HG02642 (cell line): ENCODE data around the gene AGXT.

Experiments used
- ATAC-seq: cut with Tn5 transposase; IDR thresholded peaks from one replicate; pipeline ENCODE4 v1.9.1; 2021; ENCODE audit warnings: mild to moderate bottlenecking; ENCODE audit not compliant: unreplicated experiment, poor library complexity

The AGXT gene

DNA sequence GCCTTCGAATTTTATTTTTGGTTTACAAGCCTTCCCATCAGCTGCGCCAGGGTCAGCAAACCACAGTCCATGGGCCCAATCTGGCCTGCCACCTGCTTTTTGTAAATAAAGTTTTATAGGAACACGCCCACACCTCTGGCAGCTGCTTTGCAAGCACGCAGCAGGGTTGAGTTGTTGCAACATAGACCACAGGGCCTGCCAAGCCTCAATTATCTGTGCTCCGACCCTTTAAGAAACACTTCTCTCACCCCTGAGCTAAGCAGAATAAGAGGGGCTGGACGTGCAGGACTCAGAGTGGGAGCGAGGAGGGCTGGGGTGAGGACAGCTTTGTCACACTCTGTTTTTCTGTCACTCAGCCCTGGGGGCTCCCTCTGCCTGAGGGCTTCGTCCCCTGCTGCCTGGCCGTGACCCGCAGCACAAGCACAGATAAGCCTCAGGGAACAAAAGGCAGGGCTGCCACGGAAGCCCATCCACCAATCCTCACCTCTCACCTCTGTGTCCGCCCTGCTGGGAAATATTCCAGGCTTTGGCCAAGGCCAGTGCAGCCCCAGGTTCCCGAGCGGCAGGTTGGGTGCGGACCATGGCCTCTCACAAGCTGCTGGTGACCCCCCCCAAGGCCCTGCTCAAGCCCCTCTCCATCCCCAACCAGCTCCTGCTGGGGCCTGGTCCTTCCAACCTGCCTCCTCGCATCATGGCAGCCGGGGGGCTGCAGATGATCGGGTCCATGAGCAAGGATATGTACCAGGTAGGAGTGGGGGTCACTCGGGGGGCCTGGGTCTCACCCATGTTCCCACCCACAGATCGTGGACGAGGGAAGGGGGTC is at the start of gene AGXT:
TSS of gene AGXT (plus strand) at position 539 of the 823 bp plus-strand sequence. CDS start at position 581, 42 bp downstream.
- no peak for ATAC-seq

DNA sequence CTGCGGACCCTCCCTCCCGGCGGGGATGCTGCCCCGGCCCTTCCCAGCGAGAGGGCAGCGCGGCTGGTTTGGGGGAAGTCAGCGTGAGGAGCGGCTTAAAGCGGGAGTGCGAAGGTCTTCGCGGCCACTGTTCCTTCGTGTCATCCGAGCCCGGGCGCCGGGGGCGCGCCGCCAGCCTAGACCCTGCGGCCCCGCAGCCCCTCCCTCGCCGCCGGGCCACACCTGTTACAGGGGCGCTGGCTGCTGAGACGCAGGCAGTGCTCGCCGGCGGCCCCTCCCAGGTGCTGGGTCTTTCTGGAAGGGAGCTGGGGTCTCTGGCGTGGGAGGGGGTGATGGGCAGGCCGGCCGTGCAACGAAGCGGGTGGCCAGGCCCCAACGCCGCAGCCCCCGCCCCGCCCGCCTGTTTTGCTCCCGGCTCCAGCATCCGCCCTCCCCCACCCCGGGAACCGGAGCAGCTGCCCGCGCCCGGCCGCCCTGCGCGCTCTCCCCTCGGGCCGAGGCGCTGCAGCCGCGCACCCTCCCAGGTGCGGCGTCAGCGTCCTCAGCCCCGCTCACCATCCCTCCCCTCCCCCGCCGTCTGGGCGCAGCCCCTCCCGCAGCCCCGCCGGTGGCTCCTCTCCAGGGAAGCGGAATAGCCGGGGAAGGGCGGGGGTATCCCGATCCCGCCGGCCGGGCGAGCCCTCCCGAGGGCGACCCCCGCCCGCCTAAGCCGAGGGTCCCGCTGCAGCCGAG is 49.3 kb upstream of the AGXT start:
- no peak for ATAC-seq

DNA sequence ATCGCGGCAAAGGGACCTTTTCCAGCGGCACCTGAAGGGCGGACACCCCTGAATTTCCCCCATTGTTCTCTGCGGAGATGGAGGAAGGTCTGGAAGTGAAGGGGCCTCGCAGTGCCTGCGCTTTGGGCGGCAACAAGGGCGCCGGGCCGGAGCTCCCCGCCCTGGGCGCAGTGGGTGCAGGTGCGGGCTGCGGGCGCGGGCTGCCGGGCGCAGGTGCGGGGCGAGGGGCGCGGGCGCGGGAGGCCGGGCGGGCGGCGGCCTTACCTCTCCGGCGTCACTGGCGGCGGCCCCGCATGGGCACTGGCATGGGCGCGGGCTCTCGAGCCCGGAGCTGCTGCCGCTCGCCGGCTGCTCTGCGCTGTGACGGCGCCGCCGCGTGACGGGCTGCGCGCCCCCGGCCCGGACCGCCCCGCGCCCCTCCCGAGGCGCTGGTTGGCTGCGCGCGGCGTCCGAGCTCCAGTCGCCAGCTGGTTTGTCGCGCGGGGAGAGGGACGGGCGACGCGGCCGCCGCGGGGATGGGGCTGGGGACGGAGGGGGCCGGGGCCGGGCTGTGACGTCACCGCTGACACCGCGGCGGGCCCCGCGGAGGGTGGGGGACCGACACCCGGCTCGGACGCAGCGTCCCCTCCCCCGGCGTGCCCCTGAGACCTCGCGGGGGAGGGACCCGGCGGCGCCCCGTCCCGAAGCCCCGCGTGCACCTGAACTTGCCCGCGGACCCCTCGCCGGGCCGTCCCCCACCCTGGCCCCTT is 48.6 kb upstream of the AGXT start, which contains the start of gene KIF1A:
TSS of gene KIF1A (minus strand) at position 362 of the 749 bp plus-strand sequence. CDS start 22,467 bp downstream, outside the sequence.
- no peak for ATAC-seq

DNA sequence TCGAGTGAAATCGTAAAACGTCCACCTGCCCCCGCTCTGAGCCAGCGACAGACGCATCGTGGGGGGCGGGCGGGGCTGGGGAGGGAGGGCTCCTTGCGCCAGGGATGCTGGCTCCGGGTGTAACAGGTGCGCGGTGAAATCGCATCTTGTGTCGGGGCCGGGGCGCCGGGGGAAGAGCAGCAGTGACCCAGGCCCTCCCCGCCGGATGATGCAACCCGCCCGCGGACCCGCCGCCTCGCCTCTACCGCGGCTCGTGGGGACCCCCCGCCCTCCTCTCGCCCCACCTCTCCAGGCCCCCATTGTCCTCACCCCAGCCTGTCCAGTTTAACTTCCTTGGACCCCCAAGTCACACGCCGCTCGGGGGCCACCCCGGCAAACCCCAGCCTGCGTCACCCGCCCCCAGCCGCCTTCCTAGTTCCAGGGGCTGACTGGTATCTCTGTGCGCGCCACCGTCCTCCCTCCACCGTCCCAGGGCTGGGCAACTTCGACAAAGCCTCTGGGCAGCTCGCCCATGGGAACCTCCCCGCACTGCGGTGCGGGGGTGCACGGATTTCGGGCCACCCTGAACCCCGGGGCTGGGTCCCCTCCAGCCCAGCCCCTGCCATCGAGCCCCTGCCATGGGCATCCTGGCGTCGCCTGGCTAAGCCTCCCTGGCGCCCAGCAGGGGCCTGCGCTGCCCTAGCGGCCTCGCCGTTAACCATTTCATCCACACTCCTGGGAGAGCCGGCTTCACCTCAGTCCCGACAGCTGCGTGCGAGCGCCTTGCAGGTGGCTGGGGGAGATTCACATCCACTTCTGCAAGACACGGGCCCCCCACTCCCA is 47.8 kb upstream of the AGXT start:
- ATAC-seq = no peak

DNA sequence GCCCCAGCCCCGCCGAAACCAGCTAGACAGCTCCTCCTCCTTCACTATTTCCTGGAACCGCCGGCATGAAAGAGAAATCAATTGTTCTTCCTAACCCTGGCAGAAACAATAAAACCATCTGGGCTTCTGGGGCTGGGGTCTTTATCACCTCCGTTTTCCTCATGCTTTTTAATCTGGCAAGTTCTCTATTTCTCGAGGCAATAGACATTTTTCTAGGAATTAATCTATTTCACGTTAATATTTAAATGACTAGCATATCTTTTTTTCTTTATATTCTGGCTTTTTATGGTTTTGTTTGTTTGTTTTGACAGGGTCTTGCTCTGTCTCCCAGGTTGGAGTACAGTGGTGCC is 47.2 kb upstream of the AGXT start:
- no peak for ATAC-seq

DNA sequence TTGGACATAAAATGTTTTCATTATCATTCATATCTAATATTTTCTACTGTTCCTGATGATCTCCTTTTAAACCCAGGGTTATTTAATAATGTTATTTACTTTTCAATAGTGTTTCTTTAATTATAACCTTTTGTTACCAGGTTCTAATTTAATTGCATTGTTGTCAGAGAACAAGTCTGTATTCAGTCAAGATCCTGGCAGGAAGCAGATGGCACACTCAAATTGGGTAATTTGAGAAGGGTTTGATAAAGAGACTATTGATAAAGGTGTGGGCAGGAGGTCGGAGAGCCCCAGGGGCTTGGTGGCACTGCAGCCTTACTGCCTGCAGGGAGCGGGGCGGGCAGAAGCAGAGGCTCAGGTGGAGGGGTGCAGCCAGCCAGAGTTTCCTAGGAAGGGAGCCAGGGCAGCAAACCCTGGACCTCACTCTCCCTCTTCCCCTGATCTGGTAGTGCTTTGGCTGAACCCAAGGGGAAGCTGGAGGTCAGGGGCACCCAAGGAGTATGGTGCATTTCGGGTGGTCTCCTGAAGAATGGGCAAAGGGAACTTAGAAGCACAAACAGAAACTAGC is 46.3 kb upstream of the AGXT start:
- no peak for ATAC-seq

DNA sequence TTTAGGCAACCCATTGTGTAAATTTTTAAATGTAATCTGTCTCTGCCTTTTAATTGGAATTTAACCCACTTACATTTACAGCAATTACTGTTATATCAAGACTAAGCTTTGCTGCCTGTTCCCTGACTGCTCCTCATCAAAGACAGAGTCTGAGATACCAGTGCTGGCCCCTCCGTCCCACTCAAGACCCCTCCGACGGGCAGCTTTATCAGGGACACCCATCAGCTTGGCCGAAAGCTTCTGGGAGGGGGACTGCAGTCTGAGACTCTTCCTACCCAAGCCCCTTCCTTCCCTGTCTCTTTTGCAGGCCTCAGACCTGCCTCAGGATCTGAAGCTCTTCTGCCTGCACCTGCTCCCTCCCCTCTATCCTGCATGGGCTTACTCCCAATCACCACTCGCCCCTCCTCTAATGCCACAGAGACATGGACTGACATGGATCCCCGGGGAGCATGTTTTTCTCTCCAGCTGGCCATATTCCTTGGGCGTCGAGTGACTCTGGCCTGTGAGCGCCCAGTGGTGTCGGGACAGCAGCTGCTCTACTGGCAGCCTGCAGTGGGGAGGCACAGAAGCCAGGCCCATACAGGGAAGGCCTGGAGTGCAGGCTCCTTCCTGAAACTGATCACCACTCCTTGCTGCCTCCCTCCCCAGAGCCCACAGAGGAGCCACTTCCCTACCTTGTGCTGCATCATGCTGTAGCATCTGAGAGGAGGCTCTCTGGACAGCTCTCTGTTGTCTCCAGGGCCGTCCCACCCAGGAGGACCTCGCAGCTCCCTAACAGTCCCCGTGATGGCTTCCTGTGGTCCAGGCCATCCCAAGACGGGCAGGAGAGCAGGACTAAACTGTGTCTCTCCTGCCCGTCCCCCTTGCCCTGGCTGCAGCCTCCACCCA is 44.9 kb upstream of the AGXT start:
- no peak for ATAC-seq

DNA sequence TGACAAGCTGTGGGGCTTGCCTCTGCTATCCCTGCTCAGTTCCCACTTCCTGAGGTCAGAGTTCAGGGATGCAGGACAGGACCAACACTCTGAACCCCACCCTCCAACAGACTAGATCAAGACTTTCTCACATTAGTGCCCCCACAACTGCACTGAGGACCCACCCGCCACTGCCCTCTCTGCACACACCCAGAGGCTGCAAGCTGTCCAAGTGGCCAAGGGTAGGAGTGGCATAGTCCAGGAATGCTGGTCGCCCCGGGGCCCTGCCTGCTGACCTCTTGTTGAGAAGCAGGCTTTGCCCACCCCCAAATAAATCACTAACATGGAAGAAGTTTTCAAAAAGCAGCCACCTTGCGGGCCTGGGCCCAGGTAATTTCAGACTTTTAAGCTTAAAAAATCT is 43.1 kb upstream of the AGXT start:
- ATAC-seq = no peak

DNA sequence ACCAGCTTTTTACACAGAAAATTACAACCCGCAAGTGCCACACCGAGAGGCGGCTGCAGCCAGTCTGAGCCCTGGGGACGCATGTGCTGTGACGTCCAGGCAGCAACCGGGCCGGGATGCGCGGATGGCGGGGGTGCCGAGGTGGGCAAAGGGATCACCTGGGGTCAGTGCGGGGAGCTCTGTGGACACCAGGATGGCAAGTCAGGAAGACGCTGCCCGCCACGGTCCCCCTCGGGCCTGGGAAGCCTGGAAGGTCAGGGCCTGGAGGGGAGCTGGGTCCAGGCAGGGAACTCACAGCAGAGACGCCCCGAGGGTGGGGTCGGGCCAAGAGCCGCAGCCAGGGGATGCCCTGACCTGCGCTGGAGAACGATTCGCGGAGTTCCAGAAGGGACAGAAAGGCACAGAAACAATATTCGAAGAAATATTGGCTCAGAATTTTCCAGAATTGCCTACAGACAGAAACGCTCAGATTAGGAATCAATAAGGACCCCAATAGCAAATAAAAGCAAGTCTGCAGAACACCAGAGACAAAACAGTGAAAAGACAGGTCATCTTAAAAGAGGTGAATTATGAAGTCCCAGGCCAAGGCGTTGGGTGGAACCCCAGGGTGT is 36.9 kb upstream of the AGXT start:
- ATAC-seq = no peak

DNA sequence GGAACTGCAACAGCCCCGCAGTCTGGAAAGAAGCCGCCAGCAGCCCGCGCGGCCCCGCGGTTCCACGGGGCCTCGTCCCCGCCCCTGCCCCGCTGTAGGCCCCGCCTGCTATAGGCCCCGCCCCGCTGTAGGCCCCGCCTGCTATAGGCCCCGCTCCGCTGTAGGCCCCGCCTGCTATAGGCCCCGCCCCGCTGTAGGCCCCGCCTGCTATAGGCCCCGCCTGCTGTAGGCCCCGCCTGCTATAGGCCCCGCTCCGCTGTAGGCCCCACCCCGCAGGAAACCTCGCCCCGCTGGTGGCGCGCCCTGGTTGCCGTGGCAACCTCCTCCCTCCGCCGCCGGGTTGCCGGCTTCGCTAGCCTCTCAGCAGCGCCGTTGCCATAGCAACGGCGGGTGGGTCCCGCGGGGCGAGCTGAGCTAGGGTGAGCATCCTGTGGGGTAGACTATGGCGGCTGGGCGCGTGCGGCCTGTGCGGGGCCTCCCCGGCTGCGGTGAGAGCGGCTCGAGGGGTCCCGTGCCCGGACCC is 36.4 kb upstream of the AGXT start:
- ATAC-seq = peak; percentile 74

DNA sequence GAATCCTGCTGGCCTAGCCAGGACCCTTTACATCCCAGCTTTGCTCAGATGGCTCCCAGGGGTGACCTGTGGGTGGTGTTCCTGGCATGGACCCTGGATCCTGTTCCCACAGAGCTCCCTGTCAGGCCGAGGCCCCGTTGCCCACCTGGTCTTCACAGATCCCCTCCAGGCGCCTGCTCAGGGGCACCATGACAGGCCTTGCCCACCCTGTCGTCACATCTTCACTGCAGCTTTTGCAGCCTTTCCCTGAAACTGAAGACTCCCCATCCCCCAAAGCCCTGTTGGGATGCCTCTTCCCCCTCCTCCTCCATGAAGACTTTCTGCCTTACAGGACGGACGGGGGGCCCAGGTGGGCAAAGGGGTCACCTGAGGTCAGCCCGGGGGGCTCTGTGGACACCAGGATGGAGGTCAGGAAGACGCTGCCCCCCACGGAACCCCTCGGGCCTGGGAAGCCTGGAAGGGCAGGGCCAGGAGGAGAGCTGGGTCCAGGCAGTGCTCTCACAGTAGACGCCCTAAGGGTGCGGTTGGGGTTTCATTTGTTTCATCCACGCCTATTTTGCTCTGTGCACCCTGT is 35.6 kb upstream of the AGXT start:
- ATAC-seq = no peak

DNA sequence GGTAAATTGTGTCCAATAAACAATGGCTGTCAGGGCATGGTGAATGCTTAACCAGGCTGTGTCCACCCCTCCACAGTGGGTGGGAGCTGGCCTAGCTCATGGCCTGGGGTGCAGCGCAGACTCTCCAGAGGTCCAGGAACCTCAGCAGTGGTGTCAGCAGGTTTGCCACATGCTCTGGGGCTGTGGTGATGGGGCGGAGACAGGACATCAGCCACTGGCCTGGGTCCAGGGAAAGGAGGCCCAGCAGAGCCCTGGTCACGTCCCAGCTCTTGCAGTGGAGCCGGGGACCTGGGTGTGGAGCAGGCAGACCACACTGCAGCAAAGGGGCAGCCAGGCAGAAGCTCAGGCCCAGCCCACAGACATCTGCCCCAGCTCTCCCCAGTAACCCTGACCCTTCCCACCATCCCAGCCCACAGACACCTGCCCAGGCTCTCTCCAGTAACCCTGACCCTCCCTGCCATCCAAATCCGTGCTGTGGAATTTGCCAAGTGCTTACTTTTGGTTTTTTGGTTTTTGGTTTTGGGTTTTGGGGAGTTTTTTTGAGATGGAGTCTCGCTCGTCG is 34.8 kb upstream of the AGXT start:
- ATAC-seq = no peak

DNA sequence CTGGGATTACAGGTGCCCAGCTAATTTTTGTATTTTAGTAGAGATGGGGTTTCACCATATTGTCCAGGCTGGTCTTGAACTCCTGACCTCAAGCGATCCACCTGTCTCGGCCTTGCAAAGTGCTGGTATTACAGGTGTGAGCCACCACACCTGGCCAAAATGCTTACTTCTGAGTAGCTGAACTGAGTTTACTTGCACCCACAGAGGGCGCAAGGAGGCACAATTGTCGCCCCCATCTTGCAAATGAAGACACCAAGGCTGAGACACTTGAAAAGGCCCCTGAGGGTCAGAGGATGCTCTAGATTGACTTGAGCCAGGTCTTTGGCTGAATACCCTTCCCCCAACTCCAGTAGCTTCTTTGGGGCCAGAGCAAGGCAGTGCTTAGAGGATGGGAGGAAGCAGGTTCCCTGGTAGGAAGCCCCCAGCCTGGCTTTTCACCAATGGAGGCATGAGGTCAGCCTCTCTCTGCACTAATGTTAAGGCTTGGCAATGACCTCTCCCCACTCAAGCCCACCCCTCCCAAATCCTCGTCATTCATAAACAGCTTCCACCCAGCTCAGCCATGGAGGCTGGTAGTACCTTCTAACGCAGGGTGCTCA is 34.1 kb upstream of the AGXT start:
- no peak for ATAC-seq

DNA sequence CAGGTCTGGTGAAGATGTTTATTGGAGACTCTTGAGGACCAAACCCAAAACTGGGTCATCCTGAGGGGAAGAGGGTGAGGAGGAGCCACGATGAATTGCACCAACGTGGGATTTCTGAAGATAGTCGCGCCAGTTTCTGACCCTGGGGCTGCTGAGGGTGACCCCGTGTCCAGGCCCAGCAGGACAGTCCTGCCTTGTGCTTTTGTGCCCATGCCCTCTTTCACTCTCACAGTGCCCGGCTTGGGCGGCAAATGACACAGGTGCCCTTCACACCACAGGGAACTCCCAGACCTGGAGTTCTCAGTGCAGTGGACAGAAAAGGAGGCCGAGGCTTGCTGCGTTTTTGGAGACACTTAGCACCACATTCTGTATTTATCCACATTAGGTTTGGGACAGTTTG is 33.1 kb upstream of the AGXT start:
- ATAC-seq = no peak

DNA sequence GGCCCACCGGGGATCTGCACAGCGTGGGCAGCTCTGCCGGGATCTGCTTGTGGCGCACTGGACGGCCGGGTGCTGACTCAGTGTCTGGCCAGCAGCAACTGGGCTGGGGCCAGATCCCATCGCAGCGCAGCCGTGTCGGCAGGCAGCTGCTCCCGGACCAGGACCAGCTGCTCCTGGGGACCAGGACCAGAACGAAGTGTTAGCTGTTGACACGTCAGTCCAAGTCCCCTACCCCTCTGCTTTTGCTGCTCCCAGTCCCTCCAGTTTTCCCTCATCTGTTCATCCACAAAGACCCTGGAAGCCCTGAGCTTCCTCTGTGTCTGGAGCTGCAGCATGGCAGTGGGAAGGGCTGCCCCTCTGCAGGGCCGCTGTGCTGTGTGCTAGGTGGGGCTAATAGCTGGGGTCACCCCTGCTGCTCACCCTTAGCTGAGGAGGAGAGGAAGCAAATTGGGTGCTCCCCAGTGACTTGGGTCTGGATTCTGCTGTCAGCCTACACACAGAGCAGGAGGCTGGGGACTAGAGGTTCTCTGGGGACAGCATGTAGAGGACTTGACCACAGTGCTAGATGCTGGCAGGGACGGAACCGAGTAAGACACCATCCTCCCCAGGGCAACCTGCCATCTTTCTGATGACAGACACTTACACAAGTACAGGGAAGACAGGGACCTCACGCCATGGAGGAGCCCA is 31.7 kb upstream of the AGXT start:
- ATAC-seq = no peak

DNA sequence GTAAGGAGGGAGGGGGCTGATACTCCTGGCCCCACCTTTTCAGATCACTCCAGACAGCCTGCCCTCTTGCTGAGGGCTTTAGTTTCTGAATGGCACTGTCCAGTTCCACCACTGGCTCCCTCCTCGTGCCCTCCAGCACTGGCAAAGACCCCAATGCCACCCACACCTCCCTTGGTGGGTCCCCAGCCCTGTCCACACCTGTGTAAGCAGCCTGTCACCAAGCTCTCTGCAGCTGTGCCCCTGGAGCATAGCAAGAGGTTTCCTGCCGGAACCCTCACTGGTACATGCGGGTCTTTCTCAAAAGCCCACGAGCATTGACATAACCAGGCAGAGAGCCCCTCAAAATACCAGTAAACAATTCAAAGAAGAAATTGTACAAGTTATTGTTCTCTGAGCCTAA is 31.0 kb upstream of the AGXT start:
- no peak for ATAC-seq
